Measurements from ENCODE around the gene CIRBP. TPM values are rescaled to one million over a fixed set of nuclear protein-coding genes. Genes with fewer than 3 reads are reported as not detected.

The CIRBP gene
- total and polyA plus RNA-seq, 2 donors (not counting 1 experiment from before 2014, with no cell fraction given) = 643 to 1,164 TPM

DNA sequence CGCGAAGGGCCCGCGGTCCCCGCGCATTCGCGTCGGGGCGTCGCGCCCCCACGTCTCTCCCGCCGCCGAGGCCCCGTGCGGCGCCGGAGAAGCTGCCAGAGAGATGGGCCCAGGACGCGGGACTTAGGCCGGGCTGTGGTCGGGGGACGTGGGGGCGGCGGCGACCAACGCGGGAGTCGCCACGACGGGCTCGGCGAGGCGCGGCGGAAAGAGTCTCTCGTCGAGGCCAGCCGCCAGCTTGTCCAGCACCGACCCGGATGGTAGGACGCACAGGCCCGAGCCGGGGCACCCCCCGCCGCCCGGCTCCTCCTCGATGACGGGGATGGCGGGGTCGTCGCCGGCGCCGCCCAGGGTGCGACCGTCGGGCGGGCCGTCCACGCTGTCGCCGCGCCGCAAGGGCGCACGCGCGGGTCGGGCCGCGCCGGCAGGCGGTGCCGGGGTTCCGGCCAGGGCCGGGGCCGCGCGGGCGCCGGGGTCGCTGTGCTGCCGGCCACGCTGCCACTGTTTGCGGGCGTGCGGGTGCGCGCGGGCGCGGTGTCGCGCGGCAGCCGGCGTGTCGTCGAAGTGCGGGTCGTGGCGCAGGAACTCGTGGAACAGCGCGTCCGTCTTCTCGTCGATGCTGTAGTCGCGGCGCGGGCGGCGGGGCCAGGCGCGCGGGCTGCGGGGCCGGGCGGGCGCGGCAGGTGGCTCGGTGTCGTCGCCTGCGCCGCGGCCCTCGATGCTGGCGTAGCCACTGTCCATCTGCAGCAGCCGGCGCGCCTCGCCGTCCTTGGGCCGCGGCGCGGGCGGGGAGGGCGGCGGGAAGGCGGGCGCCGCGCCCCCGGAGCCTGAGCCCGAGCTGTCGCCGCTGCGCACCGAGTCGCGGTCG lies 39.8 kb upstream of the CIRBP start:
- Histone ChIP-seq H3K4me2 (replicated peaks; ENCODE audit: low read depth, low read length, poor library complexity, severe bottlenecking) (no peak overlapping the region), H3K27me3 (replicated peaks in 1 of 4; ENCODE audit: control extremely low read depth in 1 of 4, control insufficient read depth in 3 of 4, insufficient read depth in 4 of 4, low read length in 3 of 4) (no peaks in the 10 kb centered on the region), H3K36me3 (replicated peaks in 1 of 2; ENCODE audit: control extremely low read depth in 1 of 2, control insufficient read depth in 1 of 2, extremely low read depth in 1 of 2, insufficient read depth in 2 of 2, low read length in 1 of 2) (peaks cover 0 to 9% of the 10 kb centered on the region in 2 experiments), H3K4me1 (ENCODE audit: control insufficient read depth in 2 of 2, insufficient read depth in 2 of 2, low read length in 2 of 2) (no peaks in the 10 kb centered on the region), H3K27ac (ENCODE audit: low read length in 2 of 2) (no peak overlapping the region), H4K20me1 (ENCODE audit: control insufficient read depth, insufficient read depth, low read length, poor library complexity, severe bottlenecking) (peaks cover 6% of the 10 kb centered on the region), H3K9me3 (ENCODE audit: control extremely low read depth in 1 of 3, control insufficient read depth in 2 of 3, insufficient read depth in 1 of 3, low read length in 2 of 3) (no peaks in the 10 kb centered on the region), H3K4me3 (ENCODE audit: control extremely low read depth in 1 of 5, extremely low read depth in 1 of 5, insufficient read depth in 1 of 5, low read depth in 2 of 5, low read length in 4 of 5) (no peak overlapping the region), H3K9ac (ENCODE audit: low read length) (no peak overlapping the region), H2AFZ (ENCODE audit: insufficient read depth, low read depth, low read length, poor library complexity, severe bottlenecking) (no peak overlapping the region), H3K79me2 (ENCODE audit: control insufficient read depth, insufficient read depth, low read length) (no peaks in the 10 kb centered on the region)
- Mint-ChIP-seq H3K4me1 (no peaks in the 10 kb centered on the region), H3K27ac (no peak overlapping the region), H3K27me3 (no peaks in the 10 kb centered on the region), H3K4me3 (no peak overlapping the region), H3K9me3 (ENCODE audit: insufficient read depth) (no peaks in the 10 kb centered on the region)
- ChIA-PET POLR2A (no interaction called here), CTCF (interaction anchor here (1.1 kb wide), 1 partner anchor 116 kb away, joined by 4 read pairs; no protein-coding TSS in a partner anchor)
- intact Hi-C loops (cut with micrococcal nuclease) = no loop called here
- WGBS (ENCODE audit: insufficient coverage) = 98% methylated on average over 145 of the region's 158 CpGs
- DNase-seq (no peak), ATAC-seq (ENCODE audit: low read depth) (no peak)
- TF ChIP-seq CTCF (IDR thresholded peaks at IDR 0.05) = no peak
- TF ChIP-seq EZH2 (IDR thresholded peaks at IDR 0.05; ENCODE audit: borderline replicate concordance, insufficient read depth, low read depth, low read length, poor library complexity, severe bottlenecking) = no peak
